ENCODE measurements around the gene EFNA4. TPM values are rescaled to one million over a fixed set of nuclear protein-coding genes. Genes with fewer than 3 reads are reported as not detected.
A peak's percentile ranks its signal among the peaks of the same experiment; 100 is the strongest.

The EFNA4 gene
- total RNA-seq, 2 experiments from 2014 or later, result 6.6 to 8.5 TPM

GRCh38 chr1:155060736-155061135 is 2.8 kb upstream of the EFNA4 start:
- ChIA-PET POLR2A (interaction anchor here (1.1 to 1.4 kb wide), 3 partner anchors 8 to 67 kb away, joined by 3 to 4 read pairs (median 4); partner anchors contain the start of gene EFNA3), CTCF (interaction anchor here (1.3 to 12.1 kb wide), 10 partner anchors 9 to 67 kb away, joined by 3 to 121 read pairs (median 6); partner anchors contain the start of genes ADAM15, EFNA3 and LENEP)
- H3K36me3 Mint-ChIP-seq (ENCODE audit: low read depth), result peaks cover 16% of the 10 kb centered on the region
- H3K4me1 Mint-ChIP-seq, result peaks cover 30% of the 10 kb centered on the region
- no peaks in the 10 kb centered on the region for H3K27me3 Mint-ChIP-seq
- DNase-seq, result no peak
- no peak overlapping the region for H3K27ac Mint-ChIP-seq
- H3K9me3 Mint-ChIP-seq, result no peaks in the 10 kb centered on the region
- no peak overlapping the region for H3K4me3 Mint-ChIP-seq

DNA sequence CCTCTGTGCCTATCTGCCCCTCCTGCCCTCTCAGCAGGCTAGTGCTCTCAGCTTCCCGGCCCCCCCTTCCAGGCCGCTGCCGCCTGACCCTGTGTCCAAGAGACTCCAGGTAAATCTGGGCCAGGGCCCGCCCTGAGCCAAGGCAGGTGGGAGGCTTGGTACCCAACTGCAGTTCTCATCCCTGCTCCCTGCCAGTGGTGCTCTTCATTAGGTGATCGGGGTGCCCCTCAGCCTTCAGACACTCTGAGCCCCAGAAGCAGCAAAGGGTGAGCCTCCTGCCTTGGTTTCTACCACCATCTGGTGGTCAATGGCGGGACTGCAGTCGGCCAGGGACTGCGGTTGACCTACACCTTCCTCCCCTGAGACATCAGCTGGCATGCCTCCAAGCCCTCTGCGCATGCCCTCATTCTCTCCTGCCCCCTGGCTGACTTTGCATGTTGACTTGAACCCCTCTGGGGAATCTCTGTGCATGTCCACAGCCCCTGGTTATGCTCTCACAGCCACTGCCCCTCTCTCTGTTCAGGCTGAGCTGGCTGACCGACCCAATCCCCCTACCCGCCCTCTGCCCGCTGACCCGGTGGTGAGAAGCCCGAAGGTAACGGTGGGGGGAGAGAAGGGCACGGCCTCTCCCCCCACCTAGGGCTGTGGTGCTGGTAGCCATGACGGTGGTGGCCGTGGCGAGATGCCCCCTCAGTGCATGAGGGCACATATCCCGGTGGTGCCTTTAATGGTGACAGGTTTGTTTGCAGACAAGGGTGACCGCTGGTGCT is 2.0 kb upstream of the EFNA4 start:
- H3K27ac Mint-ChIP-seq, result peak overlapping the region; percentile 28
- POLR2A ChIA-PET, result interaction anchor here (0.8 to 1.4 kb wide), 8 partner anchors 9 to 126 kb away, joined by 3 to 4 read pairs (median 4); partner anchors contain the start of gene EFNA3
- CTCF ChIA-PET, result interaction anchor here (0.5 to 12.1 kb wide), 21 partner anchors 10 to 494 kb away, joined by 3 to 121 read pairs (median 4); partner anchors contain the start of genes ADAM15, CHRNB2, EFNA3 and FLAD1

DNA sequence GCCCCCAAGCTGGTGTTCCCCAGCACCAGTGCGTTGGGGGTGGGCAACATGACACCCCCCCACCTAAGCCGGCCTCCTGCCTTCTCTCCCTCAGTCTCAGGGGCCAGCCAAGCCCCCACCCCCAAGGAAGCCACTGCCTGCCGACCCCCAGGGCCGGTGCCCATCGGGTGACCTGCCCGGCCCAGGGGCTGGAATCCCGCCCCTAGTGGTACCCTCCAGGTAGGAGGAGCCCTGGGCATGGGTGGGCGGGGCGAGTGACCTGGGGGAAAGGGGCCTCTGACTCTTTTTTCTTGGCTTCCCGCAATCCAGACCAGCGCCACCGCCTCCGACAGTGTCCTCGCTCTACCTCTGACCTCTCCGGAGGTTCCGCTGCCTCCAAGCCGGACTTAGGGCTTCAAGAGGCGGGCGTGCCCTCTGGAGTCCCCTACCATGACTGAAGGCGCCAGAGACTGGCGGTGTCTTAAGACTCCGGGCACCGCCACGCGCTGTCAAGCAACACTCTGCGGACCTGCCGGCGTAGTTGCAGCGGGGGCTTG is 1.3 kb upstream of the EFNA4 start:
- POLR2A ChIA-PET, result interaction anchor here (0.8 to 3.6 kb wide), 8 partner anchors 10 to 127 kb away, joined by 3 to 22 read pairs (median 3); partner anchors contain the start of gene EFNA3
- Mint-ChIP-seq H3K27me3 (no peaks in the 10 kb centered on the region), H3K27ac (no peak overlapping the region), H3K4me1 (peaks cover 35% of the 10 kb centered on the region), H3K9me3 (no peaks in the 10 kb centered on the region), H3K4me3 (no peak overlapping the region), H3K36me3 (ENCODE audit: low read depth) (peaks cover 10% of the 10 kb centered on the region)
- CTCF ChIA-PET, result interaction anchor here (0.5 to 12.1 kb wide), 23 partner anchors 9 to 495 kb away, joined by 3 to 121 read pairs (median 4); partner anchors contain the start of genes ADAM15, CHRNB2, EFNA3 and FLAD1
- no peak for DNase-seq

More for the DNA sequence above, 2.0 kb upstream of the EFNA4 start:
- peaks cover 7% of the 10 kb centered on the region for H3K36me3 Mint-ChIP-seq (ENCODE audit: low read depth)
- peaks cover 35% of the 10 kb centered on the region for H3K4me1 Mint-ChIP-seq
- DNase-seq, result peak; percentile 95
- H3K27me3 Mint-ChIP-seq, result no peaks in the 10 kb centered on the region
- H3K4me3 Mint-ChIP-seq, result peak overlapping the region; percentile 32
- H3K9me3 Mint-ChIP-seq, result no peaks in the 10 kb centered on the region

DNA sequence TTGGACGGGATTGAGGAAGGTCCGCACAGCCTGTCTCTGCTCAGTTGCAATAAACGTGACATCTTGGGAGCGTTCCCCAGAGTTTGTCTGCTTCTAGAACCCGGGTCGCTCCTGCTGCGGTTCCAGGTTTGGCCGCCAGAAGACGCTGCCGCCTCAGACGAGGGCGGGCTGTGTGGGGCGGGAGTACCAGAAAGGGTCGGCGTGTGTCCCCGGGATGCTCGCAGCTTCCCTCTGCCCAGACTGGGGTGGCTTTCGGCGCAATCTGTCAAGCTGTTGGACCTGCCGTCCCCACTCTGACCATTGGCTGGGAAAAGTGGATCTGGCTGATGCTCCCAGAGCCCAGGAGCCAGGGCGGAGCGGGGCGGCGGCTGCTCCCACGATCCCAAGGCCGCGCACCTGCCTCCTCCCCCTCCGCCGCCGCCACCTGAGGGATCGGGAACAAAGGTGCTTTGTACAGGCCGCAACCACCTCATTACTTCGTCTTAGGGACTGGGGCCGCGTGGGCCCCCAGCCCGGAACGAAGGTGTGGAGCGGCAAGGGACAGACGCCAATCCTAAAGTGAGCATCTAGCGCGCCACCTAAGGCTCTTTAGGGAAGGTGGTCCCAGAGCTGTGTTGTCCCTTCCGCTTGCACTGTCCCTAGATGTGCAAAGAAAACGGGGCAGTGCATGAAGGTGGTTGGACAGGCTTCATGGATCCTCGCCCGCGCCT is 683 bp upstream of the EFNA4 start:
- ChIA-PET POLR2A (interaction anchor here (0.6 to 3.6 kb wide), 6 partner anchors 11 to 126 kb away, joined by 3 to 22 read pairs (median 3); partner anchors contain the start of genes EFNA3 and PMVK), CTCF (interaction anchor here (0.7 to 12.1 kb wide), 4 partner anchors 11 to 22 kb away, joined by 3 to 121 read pairs (median 34); partner anchors contain the start of gene ADAM15)
- Mint-ChIP-seq H3K9me3 (no peaks in the 10 kb centered on the region), H3K36me3 (ENCODE audit: low read depth) (peaks cover 11% of the 10 kb centered on the region), H3K4me3 (peak overlapping the region; percentile 69), H3K27me3 (no peaks in the 10 kb centered on the region), H3K4me1 (peaks cover 35% of the 10 kb centered on the region), H3K27ac (peak overlapping the region; percentile 8)
- DNase-seq, result peak; percentile 86

- peak overlapping the region; percentile 37 for H3K27ac Mint-ChIP-seq
- ChIA-PET POLR2A (interaction anchor here (2.7 to 3.6 kb wide), 2 partner anchors 14 to 21 kb away, joined by 18 to 22 read pairs; partner anchors contain the start of gene EFNA3), CTCF (interaction anchor here (0.6 to 12.1 kb wide), 5 partner anchors 13 to 109 kb away, joined by 3 to 121 read pairs (median 4); partner anchors contain the start of genes ADAM15 and KRTCAP2)
- H3K36me3 Mint-ChIP-seq (ENCODE audit: low read depth), result peaks cover 17% of the 10 kb centered on the region
- H3K4me1 Mint-ChIP-seq, result peaks cover 37% of the 10 kb centered on the region
- DNase-seq, result no peak
- no peaks in the 10 kb centered on the region for H3K9me3 Mint-ChIP-seq
- H3K27me3 Mint-ChIP-seq, result no peaks in the 10 kb centered on the region
- H3K4me3 Mint-ChIP-seq, result peak overlapping the region; percentile 90
These were observed 731 bp downstream of the EFNA4 start for GRCh38 chr1:155064111-155064831.

DNA sequence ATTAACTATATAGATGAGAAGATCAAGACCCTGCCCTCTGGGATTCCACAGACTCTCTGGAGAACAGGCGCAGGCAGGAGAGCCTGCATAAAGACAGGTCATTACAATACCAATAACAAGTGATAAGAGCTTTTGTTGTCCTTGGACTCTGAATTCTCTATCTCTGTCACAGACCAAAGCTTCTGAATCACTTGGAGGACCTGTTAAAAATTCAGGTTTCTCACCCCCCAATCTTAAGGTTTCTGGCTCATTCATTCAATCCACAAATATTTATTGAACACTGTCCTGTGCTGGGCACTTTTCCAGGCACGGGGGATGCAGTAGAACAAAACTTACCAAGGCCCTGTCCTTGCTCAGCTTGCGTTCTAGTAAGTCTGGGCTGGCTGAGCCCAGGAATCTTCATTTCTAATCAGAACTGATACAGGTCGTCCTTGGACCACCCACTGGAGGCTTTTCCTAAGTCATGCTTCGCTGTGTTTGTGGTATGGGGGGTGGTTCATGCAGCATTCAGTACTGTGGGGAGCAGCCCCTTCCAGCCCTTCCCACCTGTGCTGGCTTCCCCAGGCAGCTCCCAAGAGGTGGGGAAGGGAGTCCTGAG is 1.4 kb downstream of the EFNA4 start:
- DNase-seq, result no peak
- Mint-ChIP-seq H3K4me1 (peaks cover 37% of the 10 kb centered on the region), H3K27ac (no peak overlapping the region), H3K9me3 (no peaks in the 10 kb centered on the region), H3K4me3 (peak overlapping the region; percentile 90), H3K36me3 (ENCODE audit: low read depth) (peaks cover 17% of the 10 kb centered on the region), H3K27me3 (no peaks in the 10 kb centered on the region)
- POLR2A ChIA-PET, result interaction anchor here (2.7 to 3.6 kb wide), 2 partner anchors 13 to 20 kb away, joined by 18 to 22 read pairs; partner anchors contain the start of gene EFNA3
- CTCF ChIA-PET, result interaction anchor here (1.2 to 12.1 kb wide), 4 partner anchors 14 to 108 kb away, joined by 3 to 121 read pairs (median 4); partner anchors contain the start of genes ADAM15 and KRTCAP2

- DNase-seq, result no peak
- Mint-ChIP-seq H3K27ac (no peak overlapping the region), H3K4me1 (peaks cover 40% of the 10 kb centered on the region), H3K27me3 (peaks cover 2% of the 10 kb centered on the region), H3K4me3 (no peak overlapping the region), H3K9me3 (no peaks in the 10 kb centered on the region), H3K36me3 (ENCODE audit: low read depth) (peaks cover 13% of the 10 kb centered on the region)
- CTCF ChIA-PET, result interaction anchor here (1.3 to 12.1 kb wide), 2 partner anchors 14 to 18 kb away, joined by 3 to 121 read pairs; no protein-coding TSS in a partner anchor
- POLR2A ChIA-PET, result interaction anchor here (1.1 to 2.0 kb wide), 3 partner anchors 12 to 18 kb away, joined by 3 to 6 read pairs (median 5); no protein-coding TSS in a partner anchor
These were observed 3.2 kb downstream of the EFNA4 start for GRCh38 chr1:155066777-155067176.

GRCh38 chr1:155068599-155068998 is 5.1 kb downstream of the EFNA4 start:
- POLR2A ChIA-PET, result interaction anchor here (2.0 kb wide), 1 partner anchor 16 kb away, joined by 6 read pairs; no protein-coding TSS in a partner anchor
- no peak overlapping the region for H3K27ac Mint-ChIP-seq

DNA sequence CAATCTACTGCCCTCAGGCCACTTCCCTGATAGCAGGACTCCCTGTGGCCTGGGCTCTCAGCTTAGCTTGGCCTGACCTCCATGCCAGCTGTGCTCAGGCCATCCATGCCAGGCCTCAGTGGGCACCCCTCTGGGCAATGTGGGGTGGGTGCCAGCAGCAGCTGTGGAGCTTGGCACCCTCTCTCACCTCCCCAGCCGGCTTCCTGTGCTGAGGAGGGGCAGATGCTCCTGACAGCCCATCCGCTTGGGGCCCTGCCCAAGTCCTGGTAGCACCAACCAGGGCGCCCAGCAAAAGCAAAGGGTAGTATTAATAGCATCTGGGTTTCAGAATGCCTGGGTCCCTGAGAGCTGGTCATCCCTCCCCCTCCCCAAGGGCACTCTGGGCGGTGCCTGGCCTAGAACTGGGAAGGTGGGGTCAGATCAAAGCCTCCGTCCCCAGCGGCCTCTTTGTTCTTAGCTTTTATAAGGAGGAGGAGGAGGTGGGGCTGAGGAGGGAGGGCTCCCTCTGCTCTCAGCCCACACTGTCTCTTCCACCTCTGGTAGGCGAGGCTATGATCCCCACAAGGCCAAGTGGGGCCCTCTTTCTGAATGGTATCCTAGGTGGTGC is 6.1 kb downstream of the EFNA4 start:
- ChIA-PET CTCF (interaction anchor here (1.2 to 2.1 kb wide), 2 partner anchors 22 to 407 kb away, joined by 4 to 8 read pairs; no protein-coding TSS in a partner anchor), POLR2A (no interaction called here)
- no peak for DNase-seq
- Mint-ChIP-seq H3K4me3 (no peak overlapping the region), H3K36me3 (ENCODE audit: low read depth) (peaks cover 13% of the 10 kb centered on the region), H3K4me1 (peaks cover 41% of the 10 kb centered on the region), H3K27ac (no peak overlapping the region), H3K9me3 (no peaks in the 10 kb centered on the region), H3K27me3 (peaks cover 8% of the 10 kb centered on the region)

More at GRCh38 chr1:155068599-155068998, 5.1 kb downstream of the EFNA4 start:
- Mint-ChIP-seq H3K4me1 (peaks cover 38% of the 10 kb centered on the region), H3K36me3 (ENCODE audit: low read depth) (peaks cover 13% of the 10 kb centered on the region), H3K4me3 (no peak overlapping the region), H3K9me3 (no peaks in the 10 kb centered on the region), H3K27me3 (peaks cover 8% of the 10 kb centered on the region)
- no peak for DNase-seq
- CTCF ChIA-PET, result interaction anchor here (1.2 to 12.1 kb wide), 2 partner anchors 16 to 51 kb away, joined by 3 to 121 read pairs; no protein-coding TSS in a partner anchor

DNA sequence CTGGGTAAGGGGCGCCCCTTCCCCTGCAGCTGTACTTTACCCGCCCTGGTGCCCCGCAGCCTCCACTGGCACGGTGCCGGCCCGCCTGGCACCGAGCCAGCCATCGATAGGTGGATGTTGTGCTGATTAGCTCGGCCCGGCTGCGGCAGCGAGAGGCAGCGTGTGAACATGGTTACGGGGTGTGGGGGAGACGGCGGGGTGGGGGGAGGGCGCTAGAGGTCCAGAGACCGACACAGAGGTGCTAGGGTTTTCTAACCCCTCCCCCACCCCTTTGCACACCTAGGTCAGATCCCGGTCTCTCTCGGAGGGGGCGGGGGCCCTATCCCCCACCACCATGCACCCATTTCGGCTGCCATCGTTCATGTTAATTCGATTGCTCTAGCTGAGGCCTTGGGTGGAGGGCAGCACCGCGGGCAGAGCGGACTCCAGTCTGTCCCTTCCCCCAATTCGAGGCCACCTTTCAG is 6.7 kb downstream of the EFNA4 start:
- no peak overlapping the region for H3K27ac Mint-ChIP-seq
- ChIA-PET POLR2A (interaction anchor here (0.7 to 1.0 kb wide), 2 partner anchors 15 to 87 kb away, joined by 4 read pairs; partner anchors contain the start of gene FLAD1), CTCF (interaction anchor here (0.8 to 2.1 kb wide), 5 partner anchors 9 to 407 kb away, joined by 3 to 14 read pairs (median 4); no protein-coding TSS in a partner anchor)
- H3K27me3 Mint-ChIP-seq, result peaks cover 8% of the 10 kb centered on the region
- DNase-seq, result no peak
- no peak overlapping the region for H3K4me3 Mint-ChIP-seq
- H3K36me3 Mint-ChIP-seq (ENCODE audit: low read depth), result peaks cover 13% of the 10 kb centered on the region
- H3K4me1 Mint-ChIP-seq, result peaks cover 37% of the 10 kb centered on the region
- no peaks in the 10 kb centered on the region for H3K9me3 Mint-ChIP-seq
